Measurements from ENCODE around the gene PKN1.

GRCh38 chr19:14391156-14391821, 41.8 kb upstream of the PKN1 start:
- no peak for TF ChIP-seq REST (IDR thresholded peaks at IDR 0.05)
- no peak for TF ChIP-seq CTCF (IDR thresholded peaks at IDR 0.05; ENCODE audit: low read depth, low read length, missing input control)
- TF ChIP-seq EGR1 (IDR thresholded peaks at IDR 0.05; ENCODE audit: low read depth in 2 of 2) = no peak
- no peak for TF ChIP-seq RAD21 (IDR thresholded peaks at IDR 0.05)
- TF ChIP-seq MAX (IDR thresholded peaks at IDR 0.05) = no peak
- TF ChIP-seq HNF4A (conservative IDR thresholded peaks at IDR 0.05) = no peak

All from liver (tissue), 3 donors.